ENCODE data around the gene CIB1.

CIB1 gene

DNA sequence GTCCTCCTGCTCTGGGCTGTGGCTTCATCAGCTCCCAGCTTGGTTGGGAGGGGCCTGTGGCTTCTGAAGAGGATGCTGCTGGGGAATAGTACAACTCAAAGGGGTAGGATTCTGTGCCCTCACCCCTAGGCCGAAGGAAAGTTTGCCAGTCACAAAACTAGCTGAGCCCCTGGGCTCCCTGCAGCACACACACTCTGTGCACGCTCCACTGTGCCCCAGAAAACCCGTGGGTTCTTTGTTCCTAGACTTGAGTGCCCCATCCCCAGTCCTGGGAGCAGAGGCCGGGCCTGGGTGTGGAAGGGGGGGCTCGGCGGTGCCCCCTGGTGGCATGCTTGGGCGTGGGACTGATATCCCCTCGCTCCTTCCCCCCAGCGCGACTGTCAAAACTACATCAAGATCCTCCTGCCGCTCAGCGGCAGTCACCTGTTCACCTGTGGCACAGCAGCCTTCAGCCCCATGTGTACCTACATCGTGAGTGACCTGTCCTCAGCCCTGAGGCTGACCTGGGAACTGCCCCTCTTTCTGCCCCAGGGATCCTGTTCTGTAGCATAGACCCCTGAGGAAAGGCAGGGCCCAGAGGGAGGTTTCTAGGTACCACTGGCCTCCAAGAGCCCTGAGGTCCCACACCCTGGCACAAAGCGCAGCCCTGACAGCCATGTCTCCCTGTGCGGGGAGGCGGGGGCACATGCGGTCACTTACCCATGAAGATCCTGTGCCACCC, 14.2 kb downstream of the CIB1 start:
- DNase-seq (ENCODE audit: extremely low read depth in 1 of 2, low read depth in 1 of 2) = peak in 1 of 2 donors; percentile 51

- DNase-seq (ENCODE audit: extremely low read depth in 1 of 2, low read depth in 1 of 2) = no peak
These were observed 15.9 kb downstream of the CIB1 start for GRCh38 chr15:90217671-90218394.

DNA sequence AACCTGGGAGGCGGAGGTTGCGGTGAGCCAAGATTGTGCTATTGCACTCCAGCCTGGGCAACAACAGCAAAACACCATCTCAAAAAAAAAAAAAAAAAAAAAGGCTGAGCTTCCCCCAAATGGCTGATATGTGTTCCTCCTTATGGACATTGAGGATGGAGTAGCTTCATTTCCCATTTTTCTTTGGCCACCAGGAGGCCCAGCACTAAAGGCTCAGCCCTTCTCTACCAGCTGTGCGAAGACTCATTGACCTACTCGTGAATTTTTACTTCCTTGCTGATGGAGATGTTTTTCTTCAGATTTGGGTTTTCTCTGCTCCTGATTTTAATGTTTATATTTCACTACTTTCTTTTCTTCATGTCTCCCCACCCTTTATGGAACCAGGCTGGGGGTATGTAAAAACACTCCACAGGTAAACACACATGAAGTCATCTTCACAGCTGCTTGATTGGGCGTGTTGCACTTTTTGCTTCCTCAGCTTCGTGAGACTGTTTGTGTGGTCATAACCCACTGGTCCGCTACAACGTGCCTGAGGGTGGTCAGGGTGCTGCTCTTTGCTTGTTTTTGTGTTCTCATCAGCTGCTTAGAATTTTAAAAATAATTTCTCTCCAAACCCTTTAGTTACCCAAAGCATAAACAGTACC, 19.1 kb downstream of the CIB1 start:
- no peak for DNase-seq (ENCODE audit: extremely low read depth in 1 of 2, low read depth in 1 of 2)

DNA sequence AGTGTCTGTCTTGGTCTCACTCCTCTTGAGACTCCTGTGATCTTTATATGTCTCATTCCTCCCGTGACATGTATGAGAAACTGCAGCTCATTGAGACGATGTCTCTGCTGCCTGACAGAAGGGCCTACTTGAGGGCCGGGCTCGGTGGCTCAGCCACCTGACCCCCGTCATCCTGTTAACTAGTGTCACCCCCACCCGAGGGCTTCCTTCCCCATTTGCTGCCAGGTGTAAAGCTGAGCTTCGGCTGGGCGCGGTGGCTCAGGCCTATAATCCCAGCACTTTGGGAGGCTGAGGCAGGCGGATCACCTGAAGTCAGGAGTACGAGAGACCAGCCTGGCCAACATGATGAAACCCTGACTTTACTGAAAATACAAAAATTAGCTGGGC, 19.9 kb downstream of the CIB1 start:
- no peak for DNase-seq (ENCODE audit: extremely low read depth in 1 of 2, low read depth in 1 of 2)

- no peak for DNase-seq (ENCODE audit: extremely low read depth in 1 of 2, low read depth in 1 of 2)
These were observed 20.5 kb downstream of the CIB1 start for GRCh38 chr15:90213122-90213817.

DNA sequence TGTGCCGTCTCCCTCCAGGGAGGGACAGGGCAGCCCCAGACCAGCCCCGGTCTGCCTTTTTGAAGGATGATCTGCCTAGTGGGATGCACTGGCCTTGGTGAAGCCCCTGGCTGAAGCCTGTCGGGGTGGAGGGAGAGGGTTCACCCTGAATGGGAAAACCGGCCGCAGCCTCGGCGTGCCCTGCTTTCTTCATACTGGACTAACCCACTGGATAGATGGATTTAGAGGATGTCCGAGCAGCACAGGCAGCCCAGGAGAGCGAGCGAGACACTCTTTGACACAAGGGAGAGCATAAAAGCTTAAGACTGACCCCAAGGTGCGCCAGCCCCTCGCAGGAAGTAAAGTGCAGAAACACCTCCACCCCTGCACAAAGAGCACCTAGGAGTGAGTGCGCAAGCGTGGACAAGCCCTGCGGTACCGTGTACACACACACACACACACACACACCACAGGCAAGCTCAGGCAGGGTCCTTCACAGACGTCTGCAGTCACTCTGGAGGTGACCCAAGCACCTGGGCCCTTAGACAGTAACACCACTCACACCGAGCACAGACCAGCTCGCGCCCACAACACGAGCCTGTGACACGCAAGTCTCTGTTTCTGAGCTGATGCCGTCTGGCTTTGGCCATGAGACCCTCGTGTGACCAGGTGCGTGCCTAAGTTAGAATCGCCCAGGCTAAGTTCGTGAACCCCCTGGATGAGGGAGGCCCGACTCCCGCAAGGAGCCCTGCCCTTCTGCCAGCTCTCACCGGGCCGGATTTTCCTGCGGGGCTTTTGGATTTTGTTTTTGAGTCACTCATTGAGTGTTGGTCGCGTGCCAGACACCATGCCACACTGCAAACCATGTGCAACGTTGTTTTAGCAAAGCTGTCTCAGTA, 21.3 kb downstream of the CIB1 start:
- no peak for DNase-seq (ENCODE audit: extremely low read depth in 1 of 2, low read depth in 1 of 2)

GRCh38 chr15:90211440-90212143, 22.1 kb downstream of the CIB1 start:
- no peak for DNase-seq (ENCODE audit: extremely low read depth in 1 of 2, low read depth in 1 of 2)

DNA sequence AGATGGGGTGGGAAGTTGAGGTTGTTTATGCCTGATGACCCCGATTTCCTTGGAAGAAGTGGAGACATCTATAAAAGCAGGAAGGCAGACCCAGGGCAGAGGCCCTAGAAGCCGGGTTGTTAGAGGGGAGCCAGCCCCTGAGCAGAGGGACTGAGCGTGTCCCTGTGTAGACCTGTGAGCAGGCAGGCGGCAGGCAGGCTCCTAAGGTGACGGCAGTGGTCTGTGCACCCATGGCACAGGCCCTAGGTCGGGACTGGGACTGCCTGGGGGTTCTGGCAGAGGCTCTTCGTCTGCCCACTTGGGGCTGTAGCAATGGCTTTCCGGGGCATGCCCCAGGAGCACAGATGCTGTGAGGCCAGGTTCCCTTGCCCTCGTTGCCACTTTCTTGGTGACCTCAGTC, 22.7 kb downstream of the CIB1 start:
- DNase-seq (ENCODE audit: extremely low read depth in 1 of 2, low read depth in 1 of 2) = no peak

- no peak for DNase-seq (ENCODE audit: extremely low read depth in 1 of 2, low read depth in 1 of 2)
These were observed 23.1 kb downstream of the CIB1 start for GRCh38 chr15:90210593-90210992.

- no peak for DNase-seq (ENCODE audit: extremely low read depth in 1 of 2, low read depth in 1 of 2)
These were observed 24.1 kb downstream of the CIB1 start for GRCh38 chr15:90209591-90209990.

GRCh38 chr15:90208356-90208755, 25.4 kb downstream of the CIB1 start:
- DNase-seq (ENCODE audit: extremely low read depth in 1 of 2, low read depth in 1 of 2) = no peak

DNA sequence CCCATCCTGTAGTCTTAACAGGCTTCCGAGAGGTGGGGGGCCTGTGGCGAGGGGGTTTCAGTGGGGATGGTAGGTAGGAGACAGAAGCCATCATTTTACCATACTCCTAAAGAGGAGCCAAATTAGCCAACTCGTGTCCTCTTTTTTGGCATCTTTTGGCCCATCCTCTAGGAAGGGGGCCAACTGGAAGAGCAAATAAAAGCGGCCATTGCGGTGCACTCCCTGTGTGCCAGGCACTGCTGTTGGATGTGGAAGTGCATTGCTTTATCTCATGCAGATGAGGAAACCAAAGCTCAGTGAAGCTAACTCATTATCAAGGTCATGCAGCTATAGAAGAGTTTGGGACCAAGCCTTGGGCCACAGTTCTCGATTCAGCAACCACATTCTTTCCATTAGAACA, 26.5 kb downstream of the CIB1 start:
- DNase-seq (ENCODE audit: extremely low read depth in 1 of 2, low read depth in 1 of 2) = no peak

GRCh38 chr15:90205886-90206285, 27.9 kb downstream of the CIB1 start:
- no peak for DNase-seq (ENCODE audit: extremely low read depth in 1 of 2, low read depth in 1 of 2)

DNA sequence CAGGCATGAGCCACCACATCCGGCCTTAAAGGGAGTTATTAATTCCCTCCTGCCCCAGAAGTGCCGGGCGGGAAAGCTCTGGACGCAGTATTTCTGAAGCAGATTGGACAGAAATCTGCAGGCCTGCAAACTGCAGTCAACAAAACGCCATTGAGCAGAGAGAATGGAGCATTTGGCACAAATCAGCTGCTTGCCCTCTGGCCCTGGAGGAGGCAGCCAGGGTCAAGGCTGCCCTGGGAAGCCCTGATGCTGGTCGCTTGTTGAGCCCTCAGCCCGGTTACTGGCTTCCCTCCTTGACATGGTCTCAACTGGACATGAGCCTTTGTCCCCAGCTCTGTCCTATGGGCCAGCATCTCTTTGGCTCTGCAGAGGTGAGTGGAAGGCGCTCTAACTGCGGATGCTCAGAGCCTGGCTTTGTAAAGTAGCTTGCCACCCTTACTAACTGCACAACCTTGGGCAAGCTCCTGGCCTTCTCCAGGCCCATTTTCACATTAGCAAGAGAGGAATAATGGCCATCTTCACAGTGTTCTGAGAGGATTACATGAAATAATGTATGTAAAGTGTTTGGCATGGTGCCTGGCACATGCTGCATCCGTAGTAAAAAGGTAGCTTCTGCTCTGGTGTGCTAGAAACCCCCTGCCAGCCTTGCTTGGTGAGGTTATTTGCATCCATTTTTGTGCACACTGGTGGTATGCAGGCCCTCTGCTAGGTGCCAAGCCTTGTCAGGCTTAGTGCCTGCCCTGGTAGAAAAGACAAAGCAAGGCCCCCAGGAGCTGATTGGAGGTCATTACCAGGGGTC, 28.5 kb downstream of the CIB1 start:
- DNase-seq (ENCODE audit: extremely low read depth in 1 of 2, low read depth in 1 of 2) = no peak

- DNase-seq (ENCODE audit: extremely low read depth in 1 of 2, low read depth in 1 of 2) = no peak
These were observed 29.8 kb downstream of the CIB1 start for GRCh38 chr15:90203922-90204321.

DNA sequence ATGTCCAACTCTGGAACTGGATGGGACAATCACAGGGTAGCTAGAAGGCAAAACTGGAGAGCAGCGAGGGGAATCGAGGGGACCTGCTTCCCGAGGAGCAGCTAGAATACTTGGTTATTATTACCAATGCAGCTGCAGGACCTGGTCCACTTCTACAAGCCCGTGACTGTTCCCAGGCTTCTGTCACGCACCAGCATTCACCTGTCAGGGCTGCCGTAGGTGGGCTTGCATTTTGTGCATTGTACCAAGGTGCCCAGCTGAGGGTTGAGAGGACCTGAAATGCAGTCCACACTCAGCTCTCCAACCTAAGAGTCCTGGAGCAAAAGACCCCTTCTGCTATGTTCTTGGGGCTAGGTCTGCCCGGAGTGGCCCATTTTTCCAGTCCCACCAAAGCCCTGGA, 30.3 kb downstream of the CIB1 start:
- DNase-seq (ENCODE audit: extremely low read depth in 1 of 2, low read depth in 1 of 2) = no peak

- DNase-seq (ENCODE audit: extremely low read depth in 1 of 2, low read depth in 1 of 2) = no peak
These were observed 30.8 kb downstream of the CIB1 start for GRCh38 chr15:90202929-90203328.

DNA sequence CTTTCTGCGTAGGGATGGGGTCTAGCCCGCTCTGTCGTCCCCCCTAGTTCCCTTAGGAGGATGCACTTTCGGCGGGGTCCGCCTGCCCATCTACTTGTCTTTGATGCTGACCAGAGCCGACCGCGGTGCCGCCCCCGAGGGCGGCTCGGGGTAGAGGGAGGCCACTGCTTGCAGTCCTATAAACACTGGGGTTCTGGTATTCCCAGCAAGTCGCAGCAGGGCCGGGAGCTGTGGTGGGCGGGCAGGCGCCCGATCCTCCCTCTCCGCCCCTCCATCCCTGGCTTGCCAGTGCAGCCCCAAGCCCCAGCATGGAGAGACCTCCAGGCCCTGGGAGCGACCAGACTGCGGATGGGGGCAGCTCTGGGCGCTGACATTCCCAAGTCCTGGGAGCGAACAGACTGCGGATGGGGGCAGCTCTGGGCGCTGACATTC, 31.8 kb downstream of the CIB1 start:
- DNase-seq (ENCODE audit: extremely low read depth in 1 of 2, low read depth in 1 of 2) = no peak
